ENCODE data around the gene AFAP1L2. TPM values are rescaled to one million over a fixed set of nuclear protein-coding genes. Genes with fewer than 3 reads are reported as not detected.
"Not testable (repeated sequence)": the region's sequence is repeated elsewhere in the genome, so short reads cannot be mapped to it uniquely, and the experiment has no call there.

AFAP1L2 gene
- total RNA-seq, 3 donors from 2014 or later = 4.2 to 43.9 (median 20.0) TPM

GRCh38 chr10:114349522-114350215 lies 54.6 kb downstream of the AFAP1L2 start:
- H3K27ac ChIP-seq = peak overlapping the region; percentile 41 to 54
- no peaks in the 10 kb centered on the region for H3K9me3 ChIP-seq
- peaks cover 0 to 4% of the 10 kb centered on the region in 2 donors for H3K4me1 ChIP-seq
- intact Hi-C loops (cut with DNase I; ENCODE audit: low total_unique reads) = loop anchor here (5.0 kb wide), 1 partner anchor 533 kb away; no protein-coding TSS in a partner anchor
- H3K27me3 ChIP-seq = no peaks in the 10 kb centered on the region
- no peak overlapping the region for H3K4me3 ChIP-seq
- DNase-seq (ENCODE audit: low spot score in 2 of 2) = peak in 1 of 2 donors; percentile 31
- TF ChIP-seq POLR2A (IDR thresholded peaks at IDR 0.05) = no peak
- no peak for TF ChIP-seq CTCF (IDR thresholded peaks at IDR 0.05)
- no peak for TF ChIP-seq POLR2AphosphoS5 (IDR thresholded peaks at IDR 0.05)
- no peaks in the 10 kb centered on the region for H3K36me3 ChIP-seq

GRCh38 chr10:114349071-114349470 lies 55.2 kb downstream of the AFAP1L2 start:
- H3K27ac ChIP-seq; H3K36me3 ChIP-seq; H3K9me3 ChIP-seq; H3K4me1 ChIP-seq; DNase-seq (ENCODE audit: low spot score in 2 of 2); H3K4me3 ChIP-seq; intact Hi-C loops (cut with DNase I; ENCODE audit: low total_unique reads); H3K27me3 ChIP-seq: not testable (repeated sequence)

- TF ChIP-seq CTCF (IDR thresholded peaks at IDR 0.05) = no peak
- no peak for TF ChIP-seq POLR2A (IDR thresholded peaks at IDR 0.05)
- Histone ChIP-seq H3K4me3 (no peak overlapping the region), H3K36me3 (no peaks in the 10 kb centered on the region), H3K9me3 (no peaks in the 10 kb centered on the region), H3K27me3 (no peaks in the 10 kb centered on the region), H3K4me1 (peaks cover 0 to 4% of the 10 kb centered on the region in 2 donors), H3K27ac (no peak overlapping the region)
- no peak for DNase-seq (ENCODE audit: low spot score in 2 of 2)
- intact Hi-C loops (cut with DNase I; ENCODE audit: low total_unique reads) = no loop called here
Observed at GRCh38 chr10:114347791-114348190, 56.5 kb downstream of the AFAP1L2 start.

GRCh38 chr10:114347241-114347640 lies 57.1 kb downstream of the AFAP1L2 start:
- no peaks in the 10 kb centered on the region for H3K27me3 ChIP-seq
- H3K27ac ChIP-seq = peak overlapping the region; percentile 68 to 84
- TF ChIP-seq CTCF (IDR thresholded peaks at IDR 0.05) (no peak), POLR2A (IDR thresholded peaks at IDR 0.05) (no peak), POLR2AphosphoS5 (IDR thresholded peaks at IDR 0.05) (no peak)
- intact Hi-C loops (cut with DNase I; ENCODE audit: low total_unique reads) = no loop called here
- DNase-seq (ENCODE audit: low spot score in 2 of 2) = no peak
- H3K4me1 ChIP-seq = peaks cover 0 to 4% of the 10 kb centered on the region in 2 donors
- H3K4me3 ChIP-seq = no peak overlapping the region
- no peaks in the 10 kb centered on the region for H3K9me3 ChIP-seq
- H3K36me3 ChIP-seq = no peaks in the 10 kb centered on the region

GRCh38 chr10:114346176-114347031 lies 57.9 kb downstream of the AFAP1L2 start:
- Histone ChIP-seq H3K27ac (peak overlapping the region; percentile 68 to 84), H3K4me1 (peaks cover 0 to 4% of the 10 kb centered on the region in 2 donors), H3K9me3 (no peaks in the 10 kb centered on the region), H3K27me3 (no peaks in the 10 kb centered on the region), H3K36me3 (no peaks in the 10 kb centered on the region), H3K4me3 (peak overlapping the region in 1 of 3 donors; percentile 37)
- intact Hi-C loops (cut with DNase I; ENCODE audit: low total_unique reads) = no loop called here
- TF ChIP-seq POLR2A (IDR thresholded peaks at IDR 0.05) (no peak), POLR2AphosphoS5 (IDR thresholded peaks at IDR 0.05) (no peak), CTCF (IDR thresholded peaks at IDR 0.05) (no peak)
- no peak for DNase-seq (ENCODE audit: low spot score in 2 of 2)
